ENCODE results near the gene NPHS2.

NPHS2 gene

DNA sequence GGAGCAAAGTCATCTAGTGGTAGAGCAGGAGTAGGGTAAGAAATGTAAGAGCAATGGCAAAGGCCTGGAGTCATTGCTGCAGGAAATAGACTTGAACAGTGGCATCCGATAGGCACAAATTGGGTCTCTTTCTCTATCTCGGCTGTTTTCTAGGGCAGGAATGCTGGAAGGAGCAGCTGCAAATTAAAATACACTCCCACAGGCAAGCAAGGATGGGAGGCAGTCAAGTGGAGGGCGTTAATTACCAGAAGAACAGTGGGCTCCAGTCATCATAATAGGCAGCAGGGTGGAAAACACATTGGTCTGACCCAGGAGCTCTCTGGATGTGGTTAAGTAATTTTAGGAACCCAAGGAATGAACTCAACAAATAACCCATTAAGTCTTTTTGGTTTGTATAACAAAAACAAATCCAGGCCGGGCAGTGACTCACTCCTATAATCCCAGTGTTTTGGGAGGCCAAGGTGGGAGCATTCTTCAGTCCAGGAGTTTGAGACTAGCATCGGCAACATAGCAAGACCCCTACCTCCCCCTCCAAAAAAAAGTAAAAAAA lies 8.1 kb upstream of the NPHS2 start:
- no peaks in the 10 kb centered on the region for H3K4me1 ChIP-seq (ENCODE audit: control insufficient read depth, low read length)
- no peak overlapping the region for H3K4me3 ChIP-seq (ENCODE audit: low read length)
- no peak overlapping the region for H3K27ac ChIP-seq (ENCODE audit: low read depth, low read length)
- H3K9me2 ChIP-seq (replicated peaks; ENCODE audit: control insufficient read depth, low read length), result no peaks in the 10 kb centered on the region
- H3K4me2 ChIP-seq (ENCODE audit: low read length), result no peak overlapping the region
- no peaks in the 10 kb centered on the region for H3F3A ChIP-seq (ENCODE audit: control insufficient read depth, insufficient read depth)
- no peaks in the 10 kb centered on the region for H3K27me3 ChIP-seq (ENCODE audit: control insufficient read depth, low read length)
- H3K9me3 ChIP-seq (ENCODE audit: control insufficient read depth, insufficient read depth, low read length), result no peaks in the 10 kb centered on the region
- H3K79me2 ChIP-seq (ENCODE audit: control insufficient read depth, low read length), result no peaks in the 10 kb centered on the region
- TF ChIP-seq EZH2phosphoT487 (IDR thresholded peaks at IDR 0.05; ENCODE audit: borderline replicate concordance, low read length), result no peak
- TF ChIP-seq CTCF (IDR thresholded peaks at IDR 0.05; ENCODE audit: low read depth, low read length, poor library complexity, severe bottlenecking), result no peak
- H4K20me1 ChIP-seq (ENCODE audit: control insufficient read depth, insufficient read depth, low read depth, low read length), result no peaks in the 10 kb centered on the region
- H3K36me3 ChIP-seq (ENCODE audit: control insufficient read depth, low read length), result no peaks in the 10 kb centered on the region

DNA sequence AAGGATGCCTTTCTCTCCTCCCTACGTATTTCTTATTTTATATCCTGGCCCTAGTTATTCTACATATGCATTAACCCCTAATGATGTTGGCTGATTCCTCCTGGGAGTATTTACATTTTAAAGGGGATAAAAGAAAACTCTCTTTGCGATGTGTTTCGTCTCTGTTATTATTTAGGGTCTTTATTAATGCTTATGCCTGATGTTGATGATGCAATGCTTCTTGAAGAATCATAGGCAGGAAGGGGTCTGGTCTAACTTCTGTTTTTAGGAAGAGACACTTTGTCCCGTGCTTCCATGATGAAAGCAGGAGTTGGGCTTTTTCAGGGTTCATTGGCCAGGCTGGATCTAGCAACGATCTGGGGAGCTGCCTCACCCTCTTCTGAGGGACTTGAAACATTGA lies 761 bp upstream of the NPHS2 start:
- no peaks in the 10 kb centered on the region for H3K36me3 ChIP-seq (ENCODE audit: control insufficient read depth, low read length)
- H3K27ac ChIP-seq (ENCODE audit: low read depth, low read length), result no peak overlapping the region
- no peaks in the 10 kb centered on the region for H3F3A ChIP-seq (ENCODE audit: control insufficient read depth, insufficient read depth)
- no peak overlapping the region for H3K4me2 ChIP-seq (ENCODE audit: low read length)
- no peaks in the 10 kb centered on the region for H3K9me3 ChIP-seq (ENCODE audit: control insufficient read depth, insufficient read depth, low read length)
- TF ChIP-seq CTCF (IDR thresholded peaks at IDR 0.05; ENCODE audit: low read depth, low read length, poor library complexity, severe bottlenecking) (no peak), EZH2phosphoT487 (IDR thresholded peaks at IDR 0.05; ENCODE audit: borderline replicate concordance, low read length) (no peak)
- no peaks in the 10 kb centered on the region for H3K9me2 ChIP-seq (replicated peaks; ENCODE audit: control insufficient read depth, low read length)
- no peaks in the 10 kb centered on the region for H3K4me1 ChIP-seq (ENCODE audit: control insufficient read depth, low read length)
- no peak overlapping the region for H3K4me3 ChIP-seq (ENCODE audit: low read length)
- H4K20me1 ChIP-seq (ENCODE audit: control insufficient read depth, insufficient read depth, low read depth, low read length), result no peaks in the 10 kb centered on the region
- H3K27me3 ChIP-seq (ENCODE audit: control insufficient read depth, low read length), result no peaks in the 10 kb centered on the region
- H3K79me2 ChIP-seq (ENCODE audit: control insufficient read depth, low read length), result no peaks in the 10 kb centered on the region

GRCh38 chr1:179558078-179558477 lies 17.7 kb downstream of the NPHS2 start:
- no peaks in the 10 kb centered on the region for H3K36me3 ChIP-seq (ENCODE audit: control insufficient read depth, low read length)
- H3K4me3 ChIP-seq (ENCODE audit: low read length), result no peak overlapping the region
- no peak overlapping the region for H3K27ac ChIP-seq (ENCODE audit: low read depth, low read length)
- no peaks in the 10 kb centered on the region for H3K4me1 ChIP-seq (ENCODE audit: control insufficient read depth, low read length)
- no peaks in the 10 kb centered on the region for H3F3A ChIP-seq (ENCODE audit: control insufficient read depth, insufficient read depth)
- H3K4me2 ChIP-seq (ENCODE audit: low read length), result no peak overlapping the region
- peaks cover 4% of the 10 kb centered on the region for H3K27me3 ChIP-seq (ENCODE audit: control insufficient read depth, low read length)
- H3K9me2 ChIP-seq (replicated peaks; ENCODE audit: control insufficient read depth, low read length), result no peaks in the 10 kb centered on the region
- no peaks in the 10 kb centered on the region for H3K9me3 ChIP-seq (ENCODE audit: control insufficient read depth, insufficient read depth, low read length)
- TF ChIP-seq EZH2phosphoT487 (IDR thresholded peaks at IDR 0.05; ENCODE audit: borderline replicate concordance, low read length) (no peak), CTCF (IDR thresholded peaks at IDR 0.05; ENCODE audit: low read depth, low read length, poor library complexity, severe bottlenecking) (no peak)
- no peaks in the 10 kb centered on the region for H3K79me2 ChIP-seq (ENCODE audit: control insufficient read depth, low read length)
- H4K20me1 ChIP-seq (ENCODE audit: control insufficient read depth, insufficient read depth, low read depth, low read length), result no peaks in the 10 kb centered on the region

Data from DOHH2 (cell line).